Measurements from ENCODE around the gene LOC101059915.

LOC101059915 gene

DNA sequence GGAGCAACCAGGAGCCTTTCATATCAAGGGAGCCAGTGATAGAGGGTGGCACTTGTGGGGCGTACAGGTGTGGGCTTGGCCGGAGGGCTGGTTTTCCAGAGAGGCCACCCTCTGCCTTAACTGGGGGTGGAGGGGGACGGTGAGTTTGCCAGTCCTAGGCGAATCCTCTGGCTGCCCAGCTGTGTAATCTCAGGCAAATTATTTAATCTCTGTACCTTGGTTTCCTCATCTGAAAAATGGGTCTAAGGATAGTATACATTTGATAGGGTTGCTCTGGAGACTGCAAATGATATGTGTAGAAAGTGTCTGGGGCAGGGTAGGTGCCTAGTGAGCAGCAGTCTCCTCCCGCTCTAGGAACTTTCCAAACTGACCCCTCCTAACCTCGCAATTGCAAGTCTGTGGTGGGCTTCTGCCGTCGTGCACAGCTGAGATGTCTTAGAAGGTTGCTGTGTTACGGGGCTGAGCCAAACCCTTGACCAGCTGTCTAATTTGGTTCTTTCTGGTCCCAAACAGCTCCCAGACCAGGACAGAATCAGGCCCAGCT lies 45.2 kb upstream of the LOC101059915 start:
- no peak overlapping the region for H3K27ac ChIP-seq
- TF ChIP-seq, protein P1, sequence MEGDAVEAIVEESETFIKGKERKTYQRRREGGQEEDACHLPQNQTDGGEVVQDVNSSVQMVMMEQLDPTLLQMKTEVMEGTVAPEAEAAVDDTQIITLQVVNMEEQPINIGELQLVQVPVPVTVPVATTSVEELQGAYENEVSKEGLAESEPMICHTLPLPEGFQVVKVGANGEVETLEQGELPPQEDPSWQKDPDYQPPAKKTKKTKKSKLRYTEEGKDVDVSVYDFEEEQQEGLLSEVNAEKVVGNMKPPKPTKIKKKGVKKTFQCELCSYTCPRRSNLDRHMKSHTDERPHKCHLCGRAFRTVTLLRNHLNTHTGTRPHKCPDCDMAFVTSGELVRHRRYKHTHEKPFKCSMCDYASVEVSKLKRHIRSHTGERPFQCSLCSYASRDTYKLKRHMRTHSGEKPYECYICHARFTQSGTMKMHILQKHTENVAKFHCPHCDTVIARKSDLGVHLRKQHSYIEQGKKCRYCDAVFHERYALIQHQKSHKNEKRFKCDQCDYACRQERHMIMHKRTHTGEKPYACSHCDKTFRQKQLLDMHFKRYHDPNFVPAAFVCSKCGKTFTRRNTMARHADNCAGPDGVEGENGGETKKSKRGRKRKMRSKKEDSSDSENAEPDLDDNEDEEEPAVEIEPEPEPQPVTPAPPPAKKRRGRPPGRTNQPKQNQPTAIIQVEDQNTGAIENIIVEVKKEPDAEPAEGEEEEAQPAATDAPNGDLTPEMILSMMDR (IDR thresholded peaks at IDR 0.05), result no peak
- no peak for TF ChIP-seq ZFX (IDR thresholded peaks at IDR 0.05; ENCODE audit: borderline replicate concordance)

DNA sequence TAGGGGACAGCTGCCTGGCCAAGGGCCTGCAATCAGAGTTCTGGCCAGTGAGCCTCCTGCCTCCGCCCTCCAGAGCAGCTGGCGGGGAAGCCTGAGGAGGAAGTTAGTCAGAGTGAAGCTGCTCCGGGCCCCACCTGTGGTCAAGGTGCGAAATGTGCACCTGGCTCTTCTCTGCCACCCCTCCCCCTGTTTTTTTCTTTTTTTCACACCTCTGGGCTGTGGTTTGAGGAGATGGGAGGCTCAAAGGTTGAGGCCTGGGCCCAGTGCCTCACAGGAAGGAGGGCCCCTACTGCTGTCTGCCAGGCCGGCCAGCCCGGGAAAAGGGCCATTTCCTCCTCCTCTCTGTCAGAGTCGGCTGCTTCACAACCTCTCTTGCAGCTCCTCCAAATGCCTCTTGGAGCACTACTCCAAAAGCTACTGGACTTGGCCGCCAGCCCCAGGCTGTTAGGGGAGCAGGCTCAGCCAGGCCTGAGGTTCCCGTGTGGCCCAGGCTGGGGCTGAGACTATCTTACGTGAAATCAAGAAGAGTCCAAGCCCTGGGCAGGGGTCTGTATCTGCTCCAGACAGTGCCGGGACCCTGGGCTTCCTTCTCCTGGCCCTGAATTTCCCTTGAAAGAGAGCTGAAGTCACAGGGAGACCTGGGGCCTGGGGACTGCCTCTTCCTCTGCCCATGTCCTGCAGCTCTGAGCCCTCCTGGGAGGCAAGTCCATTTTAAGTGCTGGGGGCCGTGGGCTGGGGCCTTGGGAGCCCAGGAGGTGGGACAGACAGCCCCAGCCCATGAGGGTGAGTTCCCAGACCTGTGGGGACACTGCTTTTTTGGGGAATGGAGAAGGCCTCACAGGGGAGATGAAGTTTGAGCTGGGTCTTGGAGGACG lies 44.5 kb upstream of the LOC101059915 start:
- TF ChIP-seq ZFX (IDR thresholded peaks at IDR 0.05; ENCODE audit: borderline replicate concordance), result no peak
- TF ChIP-seq, protein P1 (IDR thresholded peaks at IDR 0.05), result no peak
- H3K27ac ChIP-seq, result no peak overlapping the region

DNA sequence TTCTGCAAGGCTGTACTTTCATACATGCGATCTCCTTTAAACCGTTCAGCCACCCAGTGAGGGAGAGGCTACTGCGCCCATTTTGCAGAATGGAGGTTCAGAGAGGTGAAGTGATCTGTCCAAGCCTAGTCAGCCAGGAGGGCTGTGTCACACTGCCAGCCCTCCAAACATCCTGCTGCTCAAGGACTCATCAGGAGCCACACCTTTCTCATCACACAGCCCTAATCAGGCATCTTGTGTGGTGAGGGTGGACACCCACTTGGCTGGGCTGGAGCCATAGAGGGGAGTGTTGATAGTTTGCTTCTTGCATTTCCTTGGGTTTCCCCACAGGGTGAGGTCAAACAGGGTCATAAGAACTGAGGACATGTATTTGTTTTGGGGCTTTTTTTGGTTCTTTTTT lies 43.6 kb upstream of the LOC101059915 start:
- TF ChIP-seq ZFX (IDR thresholded peaks at IDR 0.05; ENCODE audit: borderline replicate concordance), result no peak
- TF ChIP-seq, protein P1 (IDR thresholded peaks at IDR 0.05), result no peak
- no peak overlapping the region for H3K27ac ChIP-seq

DNA sequence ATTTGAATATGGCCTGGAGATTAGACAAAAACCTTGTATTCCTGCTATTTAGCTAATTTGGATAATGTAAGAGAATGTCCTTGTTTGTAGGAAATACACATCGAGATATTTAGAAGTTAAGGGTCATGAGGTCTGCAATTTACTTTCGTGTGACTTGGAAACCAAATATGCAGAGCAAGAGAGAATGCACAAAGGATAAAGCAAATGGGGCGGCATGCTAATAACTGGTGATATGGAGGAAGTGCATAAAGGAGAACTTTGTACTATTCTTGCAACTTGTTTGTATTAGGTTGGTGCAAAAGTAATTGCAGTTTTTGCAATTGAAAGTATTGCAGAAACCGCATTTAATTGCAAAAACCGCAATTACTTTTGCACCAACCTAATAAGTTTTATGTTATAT lies 41.9 kb upstream of the LOC101059915 start:
- no peak for TF ChIP-seq ZFX (IDR thresholded peaks at IDR 0.05; ENCODE audit: borderline replicate concordance)
- TF ChIP-seq, protein P1 (IDR thresholded peaks at IDR 0.05), result no peak
- no peak overlapping the region for H3K27ac ChIP-seq

DNA sequence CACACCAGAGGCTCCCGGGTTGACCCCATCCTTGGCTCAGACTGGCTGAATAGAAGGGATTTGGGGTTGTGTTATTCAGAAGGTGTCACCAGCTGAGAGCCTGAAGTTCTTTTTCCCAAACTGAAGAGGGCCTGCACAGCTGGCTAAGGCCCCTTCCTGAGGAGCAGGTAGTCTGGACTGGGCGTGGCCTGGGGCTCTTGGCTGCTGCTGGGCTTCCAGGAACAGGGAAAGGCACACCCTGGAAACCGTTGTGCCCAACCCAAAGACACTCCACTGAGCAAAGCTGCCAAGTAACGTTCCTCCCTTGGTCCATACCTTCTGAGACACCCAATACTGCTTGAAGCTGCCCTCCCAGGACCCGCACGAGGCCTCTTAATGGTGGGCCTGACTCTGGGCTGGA lies 40.8 kb upstream of the LOC101059915 start:
- no peak overlapping the region for H3K27ac ChIP-seq
- TF ChIP-seq ZFX (IDR thresholded peaks at IDR 0.05; ENCODE audit: borderline replicate concordance), result no peak
- TF ChIP-seq, protein P1 (IDR thresholded peaks at IDR 0.05), result no peak

DNA sequence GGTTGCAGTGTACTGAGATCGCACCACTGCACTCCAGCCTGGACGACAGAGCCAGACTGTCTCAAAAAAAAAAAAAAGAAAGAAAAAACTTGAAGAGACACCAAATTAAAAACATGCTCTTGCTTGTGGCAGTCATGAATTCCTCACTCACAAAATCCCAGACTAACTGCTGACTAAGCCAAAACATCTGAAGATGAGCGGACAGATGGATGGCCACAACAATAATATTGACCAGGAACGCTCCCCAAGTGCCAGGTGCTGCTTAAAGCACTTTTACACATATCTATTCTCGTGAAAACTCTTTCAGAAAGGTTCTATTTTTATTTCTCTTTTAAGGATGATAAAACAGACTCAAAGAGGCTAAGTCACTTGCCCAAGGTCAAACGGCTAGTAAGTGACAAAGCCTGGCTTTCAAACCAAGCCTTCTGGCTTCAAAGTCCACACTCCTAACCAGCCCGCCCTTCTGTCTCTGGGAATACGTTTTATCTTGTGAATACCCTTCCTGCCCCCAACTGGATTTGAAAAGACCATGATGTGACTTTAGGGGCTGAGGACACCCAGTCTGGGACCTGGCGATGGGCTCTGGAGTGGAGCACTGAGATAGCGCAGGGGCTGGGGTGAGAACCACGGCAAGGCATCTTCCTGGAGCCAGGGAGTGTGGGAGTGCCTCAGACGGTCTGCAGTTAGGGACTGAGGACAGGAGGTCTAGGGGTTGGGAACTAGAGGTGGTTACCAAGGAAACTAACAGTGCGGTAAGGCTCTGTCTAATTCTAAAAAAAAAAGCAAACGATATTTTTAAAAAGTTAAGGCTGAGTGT lies 39.5 kb upstream of the LOC101059915 start:
- TF ChIP-seq, protein P1 (IDR thresholded peaks at IDR 0.05), result no peak
- no peak for TF ChIP-seq ZFX (IDR thresholded peaks at IDR 0.05; ENCODE audit: borderline replicate concordance)
- H3K27ac ChIP-seq, result no peak overlapping the region
